ENCODE measurements around the gene PDIA2. TPM values are rescaled to one million over a fixed set of nuclear protein-coding genes. Genes with fewer than 3 reads are reported as not detected.
A peak's percentile ranks its signal among the peaks of the same experiment; 100 is the strongest.

PDIA2 gene
- total RNA-seq, result not detected

GRCh38 chr16:283033-283805 is at the start of gene PDIA2:
Gene PDIA2, plus strand, starts transcription at chr16:283164. Its CDS starts 6 bp downstream, at chr16:283170.
- peaks cover 18% of the 10 kb centered on the region for H3K36me3 Mint-ChIP-seq (ENCODE audit: low read depth)
- ChIA-PET CTCF (no interaction called here), POLR2A (no interaction called here)
- peaks cover 3% of the 10 kb centered on the region for H3K9me3 Mint-ChIP-seq
- H3K4me1 Mint-ChIP-seq, result peaks cover 3% of the 10 kb centered on the region
- peaks cover 21% of the 10 kb centered on the region for H3K27me3 Mint-ChIP-seq
- H3K27ac Mint-ChIP-seq, result no peak within 1 kb of the TSS
- DNase-seq, result no peak
- H3K4me3 Mint-ChIP-seq, result no peak within 1 kb of the TSS

GRCh38 chr16:234468-235305 is 48.3 kb upstream of the PDIA2 start, which contains the start of gene FAM234A:
Gene FAM234A, plus strand, starts transcription at chr16:234821. Its CDS starts 19,593 bp downstream, at chr16:254414.
- Mint-ChIP-seq H3K27ac (peak within 1 kb of the TSS; percentile 96), H3K27me3 (no peaks in the 10 kb centered on the region), H3K36me3 (ENCODE audit: low read depth) (no peaks in the 10 kb centered on the region), H3K9me3 (no peaks in the 10 kb centered on the region), H3K4me1 (peaks cover 15% of the 10 kb centered on the region), H3K4me3 (peak within 1 kb of the TSS; percentile 83)
- ChIA-PET CTCF (interaction anchor here (0.7 to 2.0 kb wide), 12 partner anchors 9 to 137 kb away, joined by 3 to 9 read pairs (median 4); no protein-coding TSS in a partner anchor), POLR2A (interaction anchor here (0.6 to 0.7 kb wide), 2 partner anchors 118 to 131 kb away, joined by 3 to 6 read pairs; no protein-coding TSS in a partner anchor)
- DNase-seq, result peak; percentile 95

- H3K27me3 Mint-ChIP-seq, result no peaks in the 10 kb centered on the region
- no peak for DNase-seq
- POLR2A ChIA-PET, result no interaction called here
- H3K4me1 Mint-ChIP-seq, result peaks cover 16% of the 10 kb centered on the region
- no peak overlapping the region for H3K27ac Mint-ChIP-seq
- no peak overlapping the region for H3K4me3 Mint-ChIP-seq
- CTCF ChIA-PET, result interaction anchor here (1.1 to 1.6 kb wide), 2 partner anchors 12 to 14 kb away, joined by 3 to 9 read pairs; no protein-coding TSS in a partner anchor
- no peaks in the 10 kb centered on the region for H3K36me3 Mint-ChIP-seq (ENCODE audit: low read depth)
- H3K9me3 Mint-ChIP-seq, result no peaks in the 10 kb centered on the region
Observed at GRCh38 chr16:239948-240277, 43.1 kb upstream of the PDIA2 start.

- Mint-ChIP-seq H3K27ac (no peak overlapping the region), H3K27me3 (no peaks in the 10 kb centered on the region), H3K9me3 (no peaks in the 10 kb centered on the region), H3K4me3 (no peak overlapping the region), H3K4me1 (peaks cover 10% of the 10 kb centered on the region), H3K36me3 (ENCODE audit: low read depth) (no peaks in the 10 kb centered on the region)
- DNase-seq, result no peak
- CTCF ChIA-PET, result interaction anchor here (0.9 to 1.6 kb wide), 3 partner anchors 9 to 14 kb away, joined by 3 to 9 read pairs (median 4); no protein-coding TSS in a partner anchor
- POLR2A ChIA-PET, result no interaction called here
Observed at GRCh38 chr16:240559-240958, 42.4 kb upstream of the PDIA2 start.

- no peaks in the 10 kb centered on the region for H3K9me3 Mint-ChIP-seq
- H3K4me1 Mint-ChIP-seq, result peaks cover 10% of the 10 kb centered on the region
- CTCF ChIA-PET, result no interaction called here
- no peak overlapping the region for H3K27ac Mint-ChIP-seq
- H3K27me3 Mint-ChIP-seq, result no peaks in the 10 kb centered on the region
- H3K4me3 Mint-ChIP-seq, result no peak overlapping the region
- no peak for DNase-seq
- no peaks in the 10 kb centered on the region for H3K36me3 Mint-ChIP-seq (ENCODE audit: low read depth)
- POLR2A ChIA-PET, result no interaction called here
Observed at GRCh38 chr16:242281-242680, 40.7 kb upstream of the PDIA2 start.

GRCh38 chr16:243348-243747 is 39.6 kb upstream of the PDIA2 start:
- H3K9me3 Mint-ChIP-seq, result no peaks in the 10 kb centered on the region
- POLR2A ChIA-PET, result no interaction called here
- H3K4me1 Mint-ChIP-seq, result peaks cover 10% of the 10 kb centered on the region
- H3K27ac Mint-ChIP-seq, result no peak overlapping the region
- DNase-seq, result no peak
- no peaks in the 10 kb centered on the region for H3K27me3 Mint-ChIP-seq
- H3K4me3 Mint-ChIP-seq, result no peak overlapping the region
- CTCF ChIA-PET, result interaction anchor here (1.7 kb wide), 1 partner anchor 9 kb away, joined by 4 read pairs; the partner anchor contains the start of gene FAM234A
- no peaks in the 10 kb centered on the region for H3K36me3 Mint-ChIP-seq (ENCODE audit: low read depth)

GRCh38 chr16:245105-245504 is 37.9 kb upstream of the PDIA2 start:
- Mint-ChIP-seq H3K9me3 (no peaks in the 10 kb centered on the region), H3K36me3 (ENCODE audit: low read depth) (no peaks in the 10 kb centered on the region), H3K27ac (no peak overlapping the region), H3K4me3 (no peak overlapping the region), H3K27me3 (no peaks in the 10 kb centered on the region), H3K4me1 (peaks cover 10% of the 10 kb centered on the region)
- ChIA-PET CTCF (interaction anchor here (0.6 to 1.1 kb wide), 3 partner anchors 10 to 412 kb away, joined by 3 to 4 read pairs (median 4); no protein-coding TSS in a partner anchor), POLR2A (no interaction called here)
- DNase-seq, result no peak

- Mint-ChIP-seq H3K36me3 (ENCODE audit: low read depth) (no peaks in the 10 kb centered on the region), H3K4me1 (peaks cover 8% of the 10 kb centered on the region), H3K27me3 (no peaks in the 10 kb centered on the region), H3K27ac (no peak overlapping the region), H3K9me3 (no peaks in the 10 kb centered on the region), H3K4me3 (no peak overlapping the region)
- CTCF ChIA-PET, result interaction anchor here (0.6 to 0.7 kb wide), 2 partner anchors 63 to 97 kb away, joined by 4 read pairs; no protein-coding TSS in a partner anchor
- POLR2A ChIA-PET, result interaction anchor here (0.6 kb wide), 1 partner anchor 161 kb away, joined by 7 read pairs; no protein-coding TSS in a partner anchor
- no peak for DNase-seq
Observed at GRCh38 chr16:247027-247426, 35.9 kb upstream of the PDIA2 start.

- no peaks in the 10 kb centered on the region for H3K36me3 Mint-ChIP-seq (ENCODE audit: low read depth)
- POLR2A ChIA-PET, result no interaction called here
- no peak for DNase-seq
- H3K27ac Mint-ChIP-seq, result no peak overlapping the region
- no peak overlapping the region for H3K4me3 Mint-ChIP-seq
- H3K27me3 Mint-ChIP-seq, result no peaks in the 10 kb centered on the region
- peaks cover 23% of the 10 kb centered on the region for H3K4me1 Mint-ChIP-seq
- CTCF ChIA-PET, result interaction anchor here (0.7 to 1.6 kb wide), 3 partner anchors 8 to 51 kb away, joined by 3 to 4 read pairs (median 3); no protein-coding TSS in a partner anchor
- no peaks in the 10 kb centered on the region for H3K9me3 Mint-ChIP-seq
Observed at GRCh38 chr16:249431-249830, 33.5 kb upstream of the PDIA2 start.

GRCh38 chr16:252366-253337 is 30.3 kb upstream of the PDIA2 start:
- peak; percentile 43 for DNase-seq
- Mint-ChIP-seq H3K36me3 (ENCODE audit: low read depth) (no peaks in the 10 kb centered on the region), H3K27ac (peak overlapping the region; percentile 94), H3K27me3 (no peaks in the 10 kb centered on the region), H3K4me1 (peaks cover 28% of the 10 kb centered on the region), H3K4me3 (peak overlapping the region; percentile 58), H3K9me3 (no peaks in the 10 kb centered on the region)
- ChIA-PET CTCF (no interaction called here), POLR2A (no interaction called here)

- ChIA-PET POLR2A (interaction anchor here (0.7 kb wide), 1 partner anchor 347 kb away, joined by 4 read pairs; no protein-coding TSS in a partner anchor), CTCF (interaction anchor here (0.6 to 1.1 kb wide), 2 partner anchors 14 to 29 kb away, joined by 3 read pairs; no protein-coding TSS in a partner anchor)
- Mint-ChIP-seq H3K4me1 (peaks cover 28% of the 10 kb centered on the region), H3K36me3 (ENCODE audit: low read depth) (no peaks in the 10 kb centered on the region), H3K27me3 (no peaks in the 10 kb centered on the region), H3K4me3 (peak overlapping the region; percentile 54), H3K9me3 (no peaks in the 10 kb centered on the region), H3K27ac (peak overlapping the region; percentile 76)
- DNase-seq, result peak; percentile 42
Observed at GRCh38 chr16:253833-254232, 29.1 kb upstream of the PDIA2 start.

GRCh38 chr16:254461-254860 is 28.5 kb upstream of the PDIA2 start:
- H3K4me1 Mint-ChIP-seq, result peaks cover 28% of the 10 kb centered on the region
- H3K27ac Mint-ChIP-seq, result peak overlapping the region; percentile 76
- POLR2A ChIA-PET, result interaction anchor here (0.7 kb wide), 1 partner anchor 346 kb away, joined by 4 read pairs; no protein-coding TSS in a partner anchor
- peak overlapping the region; percentile 54 for H3K4me3 Mint-ChIP-seq
- no peaks in the 10 kb centered on the region for H3K27me3 Mint-ChIP-seq
- CTCF ChIA-PET, result interaction anchor here (1.1 kb wide), 1 partner anchor 15 kb away, joined by 3 read pairs; no protein-coding TSS in a partner anchor
- no peaks in the 10 kb centered on the region for H3K9me3 Mint-ChIP-seq
- no peaks in the 10 kb centered on the region for H3K36me3 Mint-ChIP-seq (ENCODE audit: low read depth)
- DNase-seq, result no peak

All from activated CD4-positive, alpha-beta T cell treated with anti-CD3 and anti-CD28 coated beads, Interleukin-2, amount 10 ng/mL, durations not matched to agents 7 days and 5 days (primary cell).